Endothelial cell of umbilical vein (primary cell): ENCODE measurements around the gene RAB11B. TPM values are rescaled to one million over a fixed set of nuclear protein-coding genes. Genes with fewer than 3 reads are reported as not detected.
"Not testable (repeated sequence)": the region's sequence is repeated elsewhere in the genome, so short reads cannot be mapped to it uniquely, and the experiment has no call there.

ENCODE experiments used
- BruUV-seq: library from RNA; stranded (reverse); fragments of 400-500 nt; replicated peaks from 2 replicates; lab custom pipeline; 2021; lab: Mats Ljungman, UMichigan
- CTCF ChIA-PET: fragments of 300-600, 350-600 bp; sonication (Branson Sonifier 250); formaldehyde crosslinking; loops from one replicate; lab custom pipeline; 2021; ENCODE audit warnings: antibody characterized with exemption, inconsistent platforms; lab: Charles Lee
- POLR2A ChIA-PET: fragments of 300-600, 350-600 bp; sonication (Branson Sonifier 250); formaldehyde crosslinking; loops from one replicate; lab custom pipeline; 2021; ENCODE audit warnings: antibody characterized with exemption, inconsistent platforms; lab: Charles Lee
- DNase-seq: peaks from one replicate; pipeline ENCODE4 v3.0.0-alpha.2; 2011; ENCODE audit warnings: low read depth, low spot score
- FAIRE-seq: peaks from 2 replicates; lab custom pipeline; 2011; peaks lifted over from hg19 to GRCh38; lab: Jason Lieb, UNC
- H2AFZ ChIP-seq: 2 replicates; pipeline ENCODE4 v1.6.0; 2012; ENCODE audit warnings: low read depth, low read length, control low read depth, inconsistent platforms
- H3K27ac ChIP-seq: 2 replicates; pipeline ENCODE4 v1.5.1; 2011; ENCODE audit warnings: low read depth, mild to moderate bottlenecking, control low read depth, low read length, moderate library complexity; ENCODE audit not compliant: insufficient read depth
- H3K27me3 ChIP-seq, 2 experiments: 2 replicates each; pipeline versions ENCODE4 v1.6.0 to v1.6.1; 2011; ENCODE audit warnings: low read length in 2 of 2, mixed read lengths in 1 of 2; ENCODE audit not compliant: control insufficient read depth in 2 of 2, insufficient read depth in 2 of 2
- H3K36me3 ChIP-seq, 2 experiments: 2 replicates in 1 of 2; 3 replicates in 1 of 2; pipeline ENCODE4 v1.5.1; 2011; ENCODE audit warnings: low read length in 2 of 2, mild to moderate bottlenecking in 1 of 2, moderate library complexity in 1 of 2; ENCODE audit not compliant: control insufficient read depth in 2 of 2, insufficient read depth in 2 of 2; ENCODE audit errors: extremely low read depth in 1 of 2
- H3K4me1 ChIP-seq: 3 replicates; pipeline ENCODE4 v1.5.1; 2011; ENCODE audit warnings: mild to moderate bottlenecking, low read length; ENCODE audit not compliant: control insufficient read depth, insufficient read depth; ENCODE audit errors: extremely low read depth
- H3K4me2 ChIP-seq: 2 replicates; pipeline ENCODE4 v1.6.1; 2011; ENCODE audit warnings: low read length, control low read depth, mixed read lengths; ENCODE audit not compliant: insufficient read depth
- H3K4me3 ChIP-seq, 3 experiments: fragments of 200-600 bp in 1 of 3; sonication (generic), shearing (Covaris generic) in 1 of 3; replicated peaks in 1 of 3; 2 replicates each; pipeline ENCODE4 v1.5.1; 2011 to 2016; ENCODE audit warnings: control low read depth in 3 of 3, low read length in 3 of 3, mild to moderate bottlenecking in 2 of 3, inconsistent platforms in 1 of 3, low read depth in 1 of 3, moderate library complexity in 1 of 3; ENCODE audit not compliant: insufficient read depth in 1 of 3
- H3K79me2 ChIP-seq: 2 replicates; pipeline ENCODE4 v1.6.0; 2012; ENCODE audit warnings: low read length, inconsistent platforms; ENCODE audit not compliant: control insufficient read depth, insufficient read depth
- H3K9ac ChIP-seq: replicated peaks from 2 replicates; pipeline ENCODE3; 2011; ENCODE audit warnings: low read length, control low read depth; ENCODE audit not compliant: insufficient read depth; ENCODE audit errors: extremely low read depth
- H3K9me1 ChIP-seq: replicated peaks from 3 replicates; pipeline ENCODE4 v1.6.0; 2011; ENCODE audit warnings: mild to moderate bottlenecking, low read length; ENCODE audit not compliant: control insufficient read depth, insufficient read depth; ENCODE audit errors: extremely low read depth
- H3K9me3 ChIP-seq: replicated peaks from 2 replicates; pipeline ENCODE4 v1.5.1; 2012; ENCODE audit warnings: low read length, inconsistent platforms; ENCODE audit not compliant: control insufficient read depth, insufficient read depth
- H4K20me1 ChIP-seq: replicated peaks from 2 replicates; pipeline ENCODE3; 2011; ENCODE audit warnings: mild to moderate bottlenecking, low read length; ENCODE audit not compliant: control insufficient read depth, insufficient read depth; ENCODE audit errors: extremely low read depth
- CTCF ChIP-seq, 2 donors: IDR thresholded peaks; 1 replicate in 1 of 2; 2 replicates in 1 of 2; pipeline ENCODE4 v1.5.1; 2011; ENCODE audit warnings: low read length in 2 of 2, mild to moderate bottlenecking in 2 of 2, moderate library complexity in 2 of 2, control low read depth in 1 of 2, inconsistent platforms in 1 of 2, low read depth in 1 of 2; ENCODE audit not compliant: insufficient read depth in 1 of 2; ENCODE audit errors: extremely low read depth in 1 of 2
- EZH2 ChIP-seq: IDR thresholded peaks from 2 replicates; pipeline ENCODE4 v1.6.1; 2012; ENCODE audit warnings: borderline replicate concordance, low read depth, mild to moderate bottlenecking, moderate library complexity, low read length, inconsistent platforms; ENCODE audit not compliant: severe bottlenecking
- FOS ChIP-seq: IDR thresholded peaks from 2 replicates; pipeline ENCODE4 v1.6.1; 2011; ENCODE audit warnings: mild to moderate bottlenecking, low read length, moderate library complexity, borderline replicate concordance; ENCODE audit not compliant: insufficient read depth
- GATA2 ChIP-seq: IDR thresholded peaks from 2 replicates; pipeline ENCODE4 v1.7.0; 2011; ENCODE audit warnings: low read depth, mild to moderate bottlenecking, moderate library complexity, mixed read lengths, low read length; ENCODE audit not compliant: insufficient read length, insufficient read depth
- JUN ChIP-seq: IDR thresholded peaks from 2 replicates; pipeline ENCODE4 v1.6.1; 2011; ENCODE audit warnings: borderline replicate concordance, low read depth; ENCODE audit not compliant: insufficient read length, insufficient read depth
- MAX ChIP-seq: IDR thresholded peaks from 2 replicates; pipeline ENCODE4 v1.6.1; 2011; ENCODE audit not compliant: insufficient read depth, insufficient read length
- MYC ChIP-seq: IDR thresholded peaks from one replicate; pipeline ENCODE4 v1.6.1; 2011; ENCODE audit warnings: mild to moderate bottlenecking, low read depth, low read length
- POLR2A ChIP-seq: IDR thresholded peaks from 2 replicates; pipeline ENCODE4 v1.6.1; 2012; ENCODE audit warnings: low read depth, mild to moderate bottlenecking, control low read depth, low read length
- POLR2AphosphoS5 ChIP-seq: IDR thresholded peaks from 2 replicates; pipeline ENCODE4 v1.6.1; 2012; ENCODE audit warnings: low read depth, mild to moderate bottlenecking, control low read depth, low read length, moderate library complexity; ENCODE audit not compliant: insufficient read depth
- dilution Hi-C: fragments of 300-500 bp; cut with MboI; formaldehyde crosslinking; loops from one replicate; pipeline ENCODE4 v1.15.0; 2019; ENCODE audit warnings: low sequenced_read_pairs; ENCODE audit not compliant: extremely low pct_ligation_motif_present
- intact Hi-C: fragments of 100-400 bp; cut with micrococcal nuclease; formaldehyde crosslinking; loops from one replicate; pipeline ENCODE4 v1.10.0; 2022
- polyA plus RNA-seq, 4 experiments: library from polyadenylated mRNA; depleted of rRNA in 3 of 4; stranded (reverse) in 3 of 4; unstranded in 1 of 4; fragments of >200 nt; gene quantifications; 2 replicates each; pipeline versions ENCODE4 v1.2.1 to v1.2.3, GENCODE V29; 2011 to 2012; ENCODE audit warnings: missing spikeins in 1 of 4
- total RNA-seq: library from RNA; stranded (reverse); gene quantifications from 2 replicates; pipeline ENCODE4 v1.2.3, GENCODE V29; 2021

The RAB11B gene
- total and polyA plus RNA-seq, 2 donors (not counting 3 experiments of a cell fraction or from before 2014, with no cell fraction given) = 74.1 to 99.8 TPM

GRCh38 chr19:8376373-8376974 is 13.7 kb upstream of the RAB11B start:
- H3K79me2 ChIP-seq, BruUV-seq, H3K9ac ChIP-seq, dilution Hi-C loops, H3K4me1 ChIP-seq, POLR2A ChIA-PET, DNase-seq, H4K20me1 ChIP-seq, H3K9me3 ChIP-seq, H3K9me1 ChIP-seq, H3K4me3 ChIP-seq, intact Hi-C loops, H2AFZ ChIP-seq, H3K27me3 ChIP-seq, H3K27ac ChIP-seq, H3K4me2 ChIP-seq, FAIRE-seq: not testable (repeated sequence)
- H3K36me3 ChIP-seq = peaks cover 0 to 13% of the 10 kb centered on the region in 2 experiments
- CTCF ChIA-PET = interaction anchor here (1.4 kb wide), 1 partner anchor 9 kb away, joined by 5 read pairs; no protein-coding TSS in a partner anchor

- Histone ChIP-seq H3K27ac (no peak overlapping the region), H3K79me2 (no peaks in the 10 kb centered on the region), H3K27me3 (no peaks in the 10 kb centered on the region), H3K4me1 (no peaks in the 10 kb centered on the region), H3K9me1 (no peaks in the 10 kb centered on the region), H3K36me3 (peaks cover 0 to 12% of the 10 kb centered on the region in 2 experiments), H2AFZ (no peak overlapping the region), H3K9me3 (no peaks in the 10 kb centered on the region), H4K20me1 (no peaks in the 10 kb centered on the region), H3K4me2 (no peak overlapping the region), H3K4me3 (no peak overlapping the region), H3K9ac (no peak overlapping the region)
- FAIRE-seq = no peak
- dilution Hi-C loops = no loop called here
- CTCF ChIA-PET = interaction anchor here (0.7 to 1.8 kb wide), 5 partner anchors 10 to 42 kb away, joined by 3 to 6 read pairs (median 5); no protein-coding TSS in a partner anchor
- intact Hi-C loops = no loop called here
- no peak for TF ChIP-seq EZH2
- no peak for TF ChIP-seq POLR2A
- no peak for TF ChIP-seq CTCF (IDR thresholded peaks at IDR 0.05; ENCODE audit: extremely low read depth in 1 of 2, insufficient read depth in 1 of 2, low read depth in 1 of 2, low read length in 2 of 2)
- TF ChIP-seq FOS = no peak
- TF ChIP-seq POLR2AphosphoS5 = no peak
- TF ChIP-seq GATA2 = no peak
- TF ChIP-seq MAX = no peak
- no peak for TF ChIP-seq JUN
- no peak for TF ChIP-seq MYC
- DNase-seq = no peak
- POLR2A ChIA-PET = interaction anchor here (0.7 kb wide), 1 partner anchor 22 kb away, joined by 7 read pairs; no protein-coding TSS in a partner anchor
- BruUV-seq = no TSS peak
These were observed 12.6 kb upstream of the RAB11B start for GRCh38 chr19:8377598-8377997.
